ENCODE data around the gene OBSCN. TPM values are rescaled to one million over a fixed set of nuclear protein-coding genes. Genes with fewer than 3 reads are reported as not detected.

The OBSCN gene
- total and polyA plus RNA-seq, 2 donors (not counting 3 experiments of a cell fraction or from before 2014, with no cell fraction given) = 1.5 to 2.9 TPM

DNA sequence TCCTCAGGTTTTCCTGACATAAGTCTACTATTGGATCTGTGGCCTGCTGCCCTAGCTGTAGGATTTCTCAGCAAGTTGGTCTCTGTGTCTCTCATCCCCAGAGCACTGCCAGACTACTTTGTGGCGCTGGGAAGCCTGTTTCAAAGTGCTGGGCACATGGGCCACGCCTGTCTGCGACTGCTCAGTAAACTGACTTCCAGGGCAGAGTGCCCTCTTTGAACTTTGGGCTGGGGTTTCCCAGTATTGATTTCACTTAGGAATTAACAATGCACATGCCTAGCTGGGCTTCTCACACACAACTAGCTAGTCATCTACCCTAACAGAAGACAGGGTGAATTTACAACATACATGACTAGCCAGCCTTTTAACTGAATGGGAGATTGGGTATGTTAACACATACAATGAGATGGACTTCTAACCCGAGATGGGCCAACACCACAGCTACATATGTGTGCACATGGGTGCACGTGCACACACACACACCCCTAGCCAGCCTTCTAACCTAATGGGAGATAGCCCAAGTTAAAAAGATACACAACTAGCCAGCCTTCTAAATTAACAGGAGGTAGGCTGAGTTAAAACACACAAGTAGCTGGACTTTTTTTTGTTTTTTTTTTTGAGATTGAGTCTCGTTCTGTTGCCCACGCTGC, 215.7 kb downstream of the OBSCN start:
- Histone ChIP-seq H3K27me3 (ENCODE audit: control insufficient read depth in 2 of 2, insufficient read depth in 2 of 2, low read length in 2 of 2) (peaks cover 6 to 11% of the 10 kb centered on the region in 2 experiments), H3K27ac (ENCODE audit: insufficient read depth, low read depth, low read length) (no peak overlapping the region), H3K4me3 (replicated peaks in 1 of 3; ENCODE audit: insufficient read depth in 1 of 3, low read depth in 1 of 3, low read length in 3 of 3) (no peak overlapping the region), H2AFZ (ENCODE audit: low read depth, low read length) (no peak overlapping the region), H3K9ac (replicated peaks; ENCODE audit: extremely low read depth, insufficient read depth, low read length) (no peak overlapping the region), H3K9me1 (replicated peaks; ENCODE audit: control insufficient read depth, extremely low read depth, insufficient read depth, low read length) (no peaks in the 10 kb centered on the region), H3K36me3 (ENCODE audit: control insufficient read depth in 2 of 2, extremely low read depth in 1 of 2, insufficient read depth in 2 of 2, low read length in 2 of 2) (no peaks in the 10 kb centered on the region), H4K20me1 (replicated peaks; ENCODE audit: control insufficient read depth, extremely low read depth, insufficient read depth, low read length) (no peaks in the 10 kb centered on the region), H3K4me1 (ENCODE audit: control insufficient read depth, extremely low read depth, insufficient read depth, low read length) (no peaks in the 10 kb centered on the region), H3K9me3 (replicated peaks; ENCODE audit: control insufficient read depth, insufficient read depth, low read length) (no peaks in the 10 kb centered on the region), H3K79me2 (ENCODE audit: control insufficient read depth, insufficient read depth, low read length) (no peaks in the 10 kb centered on the region), H3K4me2 (ENCODE audit: insufficient read depth, low read length) (no peak overlapping the region)
- no peak for FAIRE-seq
- no peak for TF ChIP-seq CTCF (IDR thresholded peaks at IDR 0.05; ENCODE audit: extremely low read depth in 1 of 2, insufficient read depth in 1 of 2, low read depth in 1 of 2, low read length in 2 of 2)
- no peak for TF ChIP-seq POLR2A (IDR thresholded peaks at IDR 0.05; ENCODE audit: low read depth, low read length)
- no peak for TF ChIP-seq FOS (IDR thresholded peaks at IDR 0.05; ENCODE audit: borderline replicate concordance, insufficient read depth, low read length)
- no peak for DNase-seq (ENCODE audit: low read depth, low spot score)
- intact Hi-C loops (cut with micrococcal nuclease) = no loop called here
- BruUV-seq (replicated peaks) = no TSS peak
- CTCF ChIA-PET = interaction anchor here (1.3 kb wide), 1 partner anchor 11 kb away, joined by 6 read pairs; no protein-coding TSS in a partner anchor
- dilution Hi-C loops (cut with MboI; ENCODE audit: extremely low pct_ligation_motif_present, low sequenced_read_pairs) = no loop called here
- POLR2A ChIA-PET = no interaction called here
